Lower leg skin (tissue), 4 donors: ENCODE data around the gene ANKRD22. TPM values are rescaled to one million over a fixed set of nuclear protein-coding genes. Genes with fewer than 3 reads are reported as not detected.

Experiments
- DNase-seq, 2 donors: peaks; one replicate each; pipeline ENCODE4 v3.0.0-alpha.2; 2019; ENCODE audit warnings: low spot score in 2 of 2
- H3K4me3 ChIP-seq: fragments of 200-600 bp; sonication (generic); 2 replicates; pipeline ENCODE4 v1.5.1; 2017; ENCODE audit warnings: mild to moderate bottlenecking, low read depth; ENCODE audit not compliant: poor library complexity, severe bottlenecking
- CTCF ChIP-seq, 3 donors: fragments of 450-650 bp; IDR thresholded peaks; one replicate each; pipeline ENCODE4 v1.5.1; 2016; ENCODE audit warnings: antibody characterized with exemption in 3 of 3, mild to moderate bottlenecking in 3 of 3, moderate library complexity in 2 of 3
- POLR2A ChIP-seq, 2 donors: fragments of 450-650 bp; IDR thresholded peaks; one replicate each; pipeline ENCODE4 v1.6.1; 2016 to 2017; ENCODE audit warnings: antibody characterized with exemption in 2 of 2, mild to moderate bottlenecking in 1 of 2, moderate library complexity in 1 of 2
- WGBS, 2 donors: methylation state at CpG; one replicate each; pipeline ENCODE4 v1.1.5; 2018; 5-methylcytosine and 5-hydroxymethylcytosine counted together
- intact Hi-C: fragments of 100-400 bp; cut with DNase I; formaldehyde crosslinking; loops from one replicate; pipeline ENCODE4 v1.15.0; 2023; ENCODE audit warnings: low total_unique reads
- total RNA-seq, 4 donors: library from RNA; depleted of rRNA; stranded (reverse); fragments of >200 nt; gene quantifications; one replicate each; pipeline ENCODE4 v1.1.0, GENCODE V29; 2016

Gene ANKRD22
- total RNA-seq, 4 donors from 2014 or later, result 30.7 to 56.7 (median 35.4) TPM

- intact Hi-C loops, result no loop called here
- no peak overlapping the region for H3K4me3 ChIP-seq
- DNase-seq, result no peak
- TF ChIP-seq CTCF (IDR thresholded peaks at IDR 0.05) (no peak), POLR2A (IDR thresholded peaks at IDR 0.05) (no peak)
- WGBS, 2 donors, result 88 to 89% methylated on average over 9 of the region's 9 CpGs
These were observed 20.9 kb downstream of the ANKRD22 start for GRCh38 chr10:88830643-88831268.

DNA sequence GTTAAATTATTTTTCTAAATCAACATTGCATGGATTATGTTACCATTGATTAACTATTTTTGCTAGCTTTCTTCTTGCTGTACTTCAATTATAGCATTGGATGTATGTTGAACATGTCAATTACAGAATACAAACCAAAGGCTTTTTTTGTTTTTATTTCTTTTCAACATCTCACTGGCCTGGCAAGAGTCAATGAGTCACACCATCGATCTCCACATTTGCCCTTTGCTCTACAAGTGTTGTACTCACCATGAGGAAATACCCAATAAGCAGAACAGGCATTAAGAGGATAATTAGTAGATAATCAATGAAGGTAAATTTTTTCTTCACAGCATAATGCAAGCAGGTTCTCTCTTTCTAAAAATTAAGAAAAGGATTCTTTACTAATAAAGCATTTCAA is 23.3 kb downstream of the ANKRD22 start:
- TF ChIP-seq POLR2A (IDR thresholded peaks at IDR 0.05), result no peak
- no peak for TF ChIP-seq CTCF (IDR thresholded peaks at IDR 0.05)
- no peak for DNase-seq
- 49 to 56% methylated on average over 1 of the region's 1 CpG for WGBS, 2 donors

DNA sequence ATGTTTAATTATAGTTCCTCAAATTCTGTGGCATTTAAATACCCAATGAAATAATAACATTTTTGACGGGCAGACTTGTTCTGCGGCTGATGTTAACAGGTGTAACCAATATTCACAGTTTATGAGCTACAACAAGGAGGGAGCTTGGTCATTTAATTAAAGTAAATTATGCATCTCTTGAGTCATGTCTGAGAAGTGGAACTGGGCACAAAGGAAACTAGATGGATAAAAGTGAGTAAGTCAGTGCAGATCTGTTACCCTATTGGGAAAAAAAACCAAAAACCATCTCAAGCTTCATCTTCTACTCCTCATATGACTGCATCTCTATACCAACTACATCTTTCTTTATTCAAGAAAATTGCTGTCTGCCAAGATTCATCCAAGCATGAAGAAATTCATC is 24.0 kb downstream of the ANKRD22 start:
- intact Hi-C loops, result no loop called here
- no peak overlapping the region for H3K4me3 ChIP-seq
- no peak for DNase-seq
- 94% methylated on average over 2 of the region's 2 CpGs for WGBS, 2 donors
- TF ChIP-seq POLR2A (IDR thresholded peaks at IDR 0.05) (no peak), CTCF (IDR thresholded peaks at IDR 0.05) (no peak)

More for the DNA sequence above, 23.3 kb downstream of the ANKRD22 start:
- intact Hi-C loops, result no loop called here
- H3K4me3 ChIP-seq, result no peak overlapping the region

DNA sequence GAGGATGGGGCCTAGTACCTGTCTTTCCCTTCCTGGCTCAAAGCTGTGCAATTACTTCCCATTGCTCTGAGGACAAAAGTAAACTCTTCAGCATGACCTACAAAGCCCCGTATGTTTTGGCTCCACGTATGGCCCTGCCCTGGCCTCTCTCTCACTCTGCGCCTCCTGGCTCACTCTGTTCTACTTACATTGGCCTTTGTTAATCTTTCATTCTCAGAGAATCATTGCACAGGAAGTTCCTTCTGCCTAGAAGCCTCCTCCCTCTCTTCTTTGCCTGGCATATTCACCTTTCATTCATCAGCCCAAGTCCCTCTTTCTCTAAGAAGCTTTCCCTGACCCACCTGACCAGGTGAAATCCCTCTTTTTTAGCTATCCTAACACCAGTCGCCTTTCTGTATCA is 25.3 kb downstream of the ANKRD22 start:
- intact Hi-C loops, result no loop called here
- WGBS, 2 donors, result 72 to 85% methylated on average over 4 of the region's 4 CpGs
- no peak for DNase-seq
- TF ChIP-seq CTCF (IDR thresholded peaks at IDR 0.05) (no peak), POLR2A (IDR thresholded peaks at IDR 0.05) (no peak)
- H3K4me3 ChIP-seq, result no peak overlapping the region

DNA sequence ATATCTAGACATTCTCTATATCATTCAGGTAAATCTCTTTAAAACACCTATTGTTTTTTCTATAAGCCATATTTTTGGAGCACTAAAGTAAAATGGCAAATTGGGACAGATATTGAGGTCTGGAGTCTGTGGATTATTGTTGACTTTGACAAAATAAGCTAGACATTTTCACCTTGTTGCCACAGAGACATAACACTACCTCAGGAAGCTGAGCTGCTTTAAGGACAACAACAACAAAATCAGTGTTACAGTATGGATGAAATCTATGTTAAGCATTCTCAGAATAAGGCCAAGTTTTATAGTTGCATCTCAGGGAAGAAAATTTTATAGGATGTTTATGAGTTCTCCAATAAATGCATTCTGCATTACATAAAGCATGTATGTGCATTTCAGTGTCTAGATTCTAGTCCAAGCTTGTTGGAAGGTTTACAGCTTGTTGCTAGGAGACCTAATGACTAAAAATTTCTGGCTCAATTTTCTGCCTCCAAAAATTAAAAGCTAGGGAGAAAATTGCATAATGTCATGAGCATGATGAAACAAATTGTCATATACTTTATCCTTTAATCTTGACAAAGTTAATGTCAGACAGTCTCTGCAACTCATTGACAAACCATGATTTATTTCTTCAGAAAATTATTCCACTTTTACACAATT is 30.8 kb downstream of the ANKRD22 start:
- DNase-seq, result no peak
- intact Hi-C loops, result no loop called here
- TF ChIP-seq CTCF (IDR thresholded peaks at IDR 0.05) (no peak), POLR2A (IDR thresholded peaks at IDR 0.05) (no peak)

DNA sequence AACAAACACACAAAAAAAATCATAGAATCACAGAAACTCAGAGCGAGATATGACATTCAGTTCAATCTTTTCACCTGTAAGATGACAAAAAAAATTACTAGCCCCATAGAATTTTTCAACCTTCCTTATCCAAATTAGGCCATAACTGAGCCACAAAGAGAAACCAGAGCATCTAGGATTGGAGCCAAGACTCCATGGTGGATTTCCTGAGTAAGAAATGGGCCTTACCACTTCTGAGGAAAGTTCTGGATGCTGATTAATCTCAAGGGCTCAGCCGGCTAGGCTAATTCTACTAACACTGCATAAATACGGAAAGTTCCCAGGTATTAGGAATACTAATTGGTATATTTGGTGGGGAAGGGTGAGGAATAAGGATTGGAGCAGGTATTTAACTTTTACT is 32.4 kb downstream of the ANKRD22 start:
- 63 to 81% methylated on average over 3 of the region's 3 CpGs for WGBS, 2 donors
- no peak overlapping the region for H3K4me3 ChIP-seq
- intact Hi-C loops, result no loop called here
- DNase-seq, result no peak
- TF ChIP-seq POLR2A (IDR thresholded peaks at IDR 0.05) (no peak), CTCF (IDR thresholded peaks at IDR 0.05) (no peak)

More for the DNA sequence above, 30.8 kb downstream of the ANKRD22 start:
- no peak overlapping the region for H3K4me3 ChIP-seq
